ENCODE results near the gene MCC.

- TF ChIP-seq CTCF (IDR thresholded peaks at IDR 0.05) (no peak), ZFX (IDR thresholded peaks at IDR 0.05; ENCODE audit: borderline replicate concordance) (no peak)
These were observed 120.7 kb downstream of the MCC start for GRCh38 chr5:113367586-113367985.
